ENCODE data around the gene KIAA2012.

DNA sequence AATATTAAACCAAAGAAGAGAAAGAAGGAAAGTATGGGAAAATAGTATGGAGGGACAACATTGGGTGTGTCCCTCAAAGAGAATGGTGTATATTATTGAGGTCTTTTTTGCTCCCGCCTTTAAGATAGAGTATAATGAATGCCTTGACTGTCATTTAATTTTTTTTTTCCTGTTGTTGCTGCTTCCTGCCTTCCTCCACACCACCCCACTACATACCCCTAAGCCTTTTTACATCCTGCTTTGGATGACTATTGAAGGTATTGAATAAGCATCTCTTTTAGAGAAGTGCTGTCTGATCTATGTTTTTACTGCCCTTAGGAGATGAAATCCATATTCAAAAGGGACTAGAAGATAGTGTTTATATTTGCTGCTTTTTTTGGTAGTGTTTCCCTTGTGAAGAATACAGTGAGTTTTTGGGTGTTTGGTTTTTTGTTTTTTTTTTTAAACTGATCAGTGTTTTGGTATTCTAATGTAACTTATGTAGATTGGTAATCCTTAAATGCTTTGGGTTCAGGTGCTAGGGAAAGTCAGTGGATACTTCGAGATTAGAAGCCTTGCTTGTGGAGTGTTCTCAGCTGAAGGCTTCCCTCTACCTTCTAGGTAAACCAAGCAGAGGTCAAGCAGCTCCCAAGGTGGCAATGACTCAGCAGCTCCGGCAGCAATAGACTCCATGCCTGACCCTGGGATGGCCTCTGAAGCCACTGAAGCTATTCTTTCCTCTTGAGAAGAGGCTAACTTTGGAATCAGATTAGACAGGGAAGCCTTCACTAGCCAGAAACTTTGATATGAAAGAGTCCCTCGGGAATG is 34.4 kb upstream of the KIAA2012 start:
- no peak for TF ChIP-seq EZH2 (IDR thresholded peaks at IDR 0.05; ENCODE audit: insufficient read depth, low read length)
- TF ChIP-seq, protein P1, sequence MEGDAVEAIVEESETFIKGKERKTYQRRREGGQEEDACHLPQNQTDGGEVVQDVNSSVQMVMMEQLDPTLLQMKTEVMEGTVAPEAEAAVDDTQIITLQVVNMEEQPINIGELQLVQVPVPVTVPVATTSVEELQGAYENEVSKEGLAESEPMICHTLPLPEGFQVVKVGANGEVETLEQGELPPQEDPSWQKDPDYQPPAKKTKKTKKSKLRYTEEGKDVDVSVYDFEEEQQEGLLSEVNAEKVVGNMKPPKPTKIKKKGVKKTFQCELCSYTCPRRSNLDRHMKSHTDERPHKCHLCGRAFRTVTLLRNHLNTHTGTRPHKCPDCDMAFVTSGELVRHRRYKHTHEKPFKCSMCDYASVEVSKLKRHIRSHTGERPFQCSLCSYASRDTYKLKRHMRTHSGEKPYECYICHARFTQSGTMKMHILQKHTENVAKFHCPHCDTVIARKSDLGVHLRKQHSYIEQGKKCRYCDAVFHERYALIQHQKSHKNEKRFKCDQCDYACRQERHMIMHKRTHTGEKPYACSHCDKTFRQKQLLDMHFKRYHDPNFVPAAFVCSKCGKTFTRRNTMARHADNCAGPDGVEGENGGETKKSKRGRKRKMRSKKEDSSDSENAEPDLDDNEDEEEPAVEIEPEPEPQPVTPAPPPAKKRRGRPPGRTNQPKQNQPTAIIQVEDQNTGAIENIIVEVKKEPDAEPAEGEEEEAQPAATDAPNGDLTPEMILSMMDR (IDR thresholded peaks at IDR 0.05; ENCODE audit: insufficient read depth, low read depth, low read length): no peak
